GM23338 (cell line): ENCODE data around the gene IL16. TPM values are rescaled to one million over a fixed set of nuclear protein-coding genes. Genes with fewer than 3 reads are reported as not detected.

Experiments used
- ATAC-seq: fragments of 200-7000 bp; cut with Tn5 transposase; 3 replicates; pipeline ENCODE4 v1.9.1; 2020
- DNase-seq: peaks from one replicate; pipeline ENCODE4 v3.0.0-alpha.2; 2015; ENCODE audit warnings: low spot score
- H2AFZ ChIP-seq: fragments of 200-600 bp; sonication (generic); 2 replicates; pipeline ENCODE4 v1.8.0; 2016; ENCODE audit warnings: antibody characterized with exemption, mild to moderate bottlenecking, moderate library complexity
- H3F3A ChIP-seq: fragments of 200-600 bp; sonication (generic); replicated peaks from 2 replicates; pipeline ENCODE4 v1.8.0; 2017; ENCODE audit warnings: antibody characterized with exemption, mixed run types, low read depth
- H3K27ac ChIP-seq: fragments of 200-600 bp; sonication (generic); 2 replicates; pipeline ENCODE4 v1.6.1; 2016; ENCODE audit warnings: low read depth
- H3K27me3 ChIP-seq: fragments of 200-600 bp; sonication (generic); 2 replicates; pipeline ENCODE4 v1.8.0; 2016; ENCODE audit warnings: mild to moderate bottlenecking, mixed run types, moderate library complexity; ENCODE audit not compliant: insufficient read depth
- H3K36me3 ChIP-seq: fragments of 200-600 bp; sonication (generic); 2 replicates; pipeline ENCODE4 v1.8.0; 2016; ENCODE audit warnings: mild to moderate bottlenecking; ENCODE audit not compliant: insufficient read depth
- H3K4me1 ChIP-seq: fragments of 200-600 bp; sonication (generic); 2 replicates; pipeline ENCODE4 v1.8.0; 2016; ENCODE audit warnings: mild to moderate bottlenecking, moderate library complexity; ENCODE audit not compliant: insufficient read depth
- H3K4me2 ChIP-seq: fragments of 200-600 bp; sonication (generic); 2 replicates; pipeline ENCODE4 v1.7.1; 2017; ENCODE audit warnings: mixed run types
- H3K4me3 ChIP-seq: fragments of 200-600 bp; sonication (generic); 2 replicates; pipeline ENCODE4 v1.6.1; 2016; ENCODE audit warnings: mixed run types
- H3K79me2 ChIP-seq: fragments of 200-600 bp; sonication (generic); replicated peaks from 2 replicates; pipeline ENCODE4 v1.8.0; 2017; ENCODE audit warnings: mild to moderate bottlenecking; ENCODE audit not compliant: insufficient read depth
- H3K9me2 ChIP-seq: fragments of 200-600 bp; sonication (generic); 2 replicates; pipeline ENCODE4 v1.8.0; 2017; ENCODE audit not compliant: insufficient read depth
- H4K20me1 ChIP-seq: fragments of 200-600 bp; sonication (generic); replicated peaks from 2 replicates; pipeline ENCODE4 v1.8.0; 2017; ENCODE audit warnings: mild to moderate bottlenecking; ENCODE audit not compliant: insufficient read depth
- H3K27ac Mint-ChIP-seq: 2 replicates; pipeline ENCODE4 v1.8.0; 2020; ENCODE audit warnings: inconsistent platforms, mild to moderate bottlenecking, moderate library complexity, mixed read lengths
- H3K27me3 Mint-ChIP-seq: 3 replicates; pipeline ENCODE4 v1.8.0; 2022; ENCODE audit warnings: low read depth, mild to moderate bottlenecking, moderate library complexity, mixed read lengths, inconsistent platforms; ENCODE audit not compliant: insufficient read depth, poor library complexity
- H3K36me3 Mint-ChIP-seq: 3 replicates; pipeline ENCODE4 v1.8.0; 2021; ENCODE audit warnings: low read depth, mild to moderate bottlenecking, inconsistent platforms, moderate library complexity, mixed read lengths
- H3K4me1 Mint-ChIP-seq: 3 replicates; pipeline ENCODE4 v1.8.0; 2020; ENCODE audit warnings: mild to moderate bottlenecking, inconsistent platforms, mixed read lengths
- H3K4me3 Mint-ChIP-seq: 3 replicates; pipeline ENCODE4 v1.8.0; 2021; ENCODE audit warnings: moderate library complexity, mild to moderate bottlenecking, inconsistent platforms, mixed read lengths
- H3K9me3 Mint-ChIP-seq: 3 replicates; pipeline ENCODE4 v1.8.0; 2020; ENCODE audit warnings: moderate library complexity, mild to moderate bottlenecking, inconsistent platforms, mixed read lengths
- CREB1 ChIP-seq: fragments of 250-450 bp; sonication (Bioruptor Pico); IDR thresholded peaks from 2 replicates; pipeline ENCODE4 v1.5.0; 2020; ENCODE audit warnings: low read depth, mild to moderate bottlenecking, moderate library complexity
- EZH2 ChIP-seq: fragments of 200-600 bp; sonication (generic); IDR thresholded peaks from one replicate; pipeline ENCODE4 v1.8.0; 2017; ENCODE audit warnings: antibody characterized with exemption, mild to moderate bottlenecking, low read depth; ENCODE audit not compliant: unreplicated experiment
- JUNB ChIP-seq: IDR thresholded peaks from one replicate; pipeline ENCODE4 v1.6.1; 2016; ENCODE audit warnings: antibody characterized with exemption; ENCODE audit not compliant: unreplicated experiment
- NANOG ChIP-seq: IDR thresholded peaks from 2 replicates; pipeline ENCODE4 v1.6.1; 2016; ENCODE audit warnings: antibody characterized with exemption, borderline replicate concordance
- POLR2AphosphoS5 ChIP-seq: IDR thresholded peaks from 2 replicates; pipeline ENCODE4 v1.6.1; 2016; ENCODE audit warnings: antibody characterized with exemption, low read depth
- REST ChIP-seq: IDR thresholded peaks from one replicate; pipeline ENCODE4 v1.6.1; 2018; ENCODE audit warnings: antibody characterized with exemption; ENCODE audit not compliant: unreplicated experiment
- STAT1 ChIP-seq: IDR thresholded peaks from one replicate; pipeline ENCODE4 v1.6.1; 2016; ENCODE audit warnings: antibody characterized with exemption; ENCODE audit not compliant: unreplicated experiment
- polyA plus RNA-seq: library from polyadenylated mRNA; unstranded; fragments of >200 nt; fragmentation: Nextera tagmentation; extraction: Ambion mirVana; gene quantifications from 2 replicates; pipeline ENCODE4 v1.2.1, GENCODE V29; 2016
- total RNA-seq: library from RNA; depleted of rRNA; stranded (reverse); fragments of >200 nt; shearing (Covaris generic); gene quantifications from 2 replicates; pipeline ENCODE4 v1.2.3, GENCODE V29; 2014
- TF ChIP-seq, protein P1 (sequence below): fragments of 250-450 bp; sonication (Bioruptor Pico); IDR thresholded peaks from 2 replicates; pipeline ENCODE4 v1.5.0; 2020; ENCODE audit warnings: mild to moderate bottlenecking, moderate library complexity
- TF ChIP-seq, protein P2 (sequence below): IDR thresholded peaks from 2 replicates; pipeline ENCODE4 v1.6.1; 2016; ENCODE audit warnings: antibody characterized with exemption
- TF ChIP-seq, protein P3 (sequence below), 2 experiments: fragments of 200-600 bp in 1 of 2; sonication (generic) in 1 of 2; conservative IDR thresholded peaks; 2 replicates each; pipeline versions ENCODE4 v1.5.1 to v1.6.1; 2016 to 2017; ENCODE audit warnings: antibody characterized with exemption in 2 of 2, low read depth in 2 of 2, mild to moderate bottlenecking in 2 of 2, moderate library complexity in 1 of 2

The IL16 gene
- total and polyA plus RNA-seq, 2 experiments from 2014 or later = 0.29 TPM; not detected in 1

DNA sequence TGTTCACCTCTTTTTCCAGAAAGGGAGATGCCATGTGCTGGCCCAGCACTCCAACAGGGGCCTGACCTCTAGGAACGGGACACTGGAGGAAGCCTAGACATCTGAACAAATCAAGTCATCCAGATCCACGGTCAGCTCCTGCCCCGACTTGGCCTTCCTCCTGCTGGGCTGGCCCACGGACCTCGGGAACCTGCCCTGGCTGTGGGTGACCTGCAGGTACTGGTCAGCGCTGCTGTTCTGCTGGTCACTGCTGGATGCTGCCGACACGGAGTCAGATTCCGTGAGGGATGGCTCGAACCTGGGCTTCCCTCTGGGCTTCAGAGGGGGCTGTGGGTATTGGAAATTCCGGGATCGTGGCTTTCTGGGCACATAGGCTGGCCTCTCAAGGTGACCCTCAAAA lies 135.6 kb downstream of the IL16 start:
- Histone ChIP-seq H3F3A (no peaks in the 10 kb centered on the region), H3K4me3 (no peak overlapping the region), H4K20me1 (no peaks in the 10 kb centered on the region), H2AFZ (no peak overlapping the region), H3K4me1 (no peaks in the 10 kb centered on the region), H3K79me2 (no peaks in the 10 kb centered on the region), H3K9me2 (no peaks in the 10 kb centered on the region), H3K36me3 (no peaks in the 10 kb centered on the region), H3K27ac (no peak overlapping the region), H3K27me3 (no peaks in the 10 kb centered on the region), H3K4me2 (no peak overlapping the region)
- H3K27ac Mint-ChIP-seq = no peak overlapping the region
- no peaks in the 10 kb centered on the region; the same call in 2 of the 3 replicates for H3K4me1 Mint-ChIP-seq
- no peaks in the 10 kb centered on the region for H3K9me3 Mint-ChIP-seq
- H3K4me3 Mint-ChIP-seq = no peak overlapping the region
- TF ChIP-seq NANOG (no peak), EZH2 (no peak), JUNB (no peak), STAT1 (no peak)
- TF ChIP-seq, protein P1, sequence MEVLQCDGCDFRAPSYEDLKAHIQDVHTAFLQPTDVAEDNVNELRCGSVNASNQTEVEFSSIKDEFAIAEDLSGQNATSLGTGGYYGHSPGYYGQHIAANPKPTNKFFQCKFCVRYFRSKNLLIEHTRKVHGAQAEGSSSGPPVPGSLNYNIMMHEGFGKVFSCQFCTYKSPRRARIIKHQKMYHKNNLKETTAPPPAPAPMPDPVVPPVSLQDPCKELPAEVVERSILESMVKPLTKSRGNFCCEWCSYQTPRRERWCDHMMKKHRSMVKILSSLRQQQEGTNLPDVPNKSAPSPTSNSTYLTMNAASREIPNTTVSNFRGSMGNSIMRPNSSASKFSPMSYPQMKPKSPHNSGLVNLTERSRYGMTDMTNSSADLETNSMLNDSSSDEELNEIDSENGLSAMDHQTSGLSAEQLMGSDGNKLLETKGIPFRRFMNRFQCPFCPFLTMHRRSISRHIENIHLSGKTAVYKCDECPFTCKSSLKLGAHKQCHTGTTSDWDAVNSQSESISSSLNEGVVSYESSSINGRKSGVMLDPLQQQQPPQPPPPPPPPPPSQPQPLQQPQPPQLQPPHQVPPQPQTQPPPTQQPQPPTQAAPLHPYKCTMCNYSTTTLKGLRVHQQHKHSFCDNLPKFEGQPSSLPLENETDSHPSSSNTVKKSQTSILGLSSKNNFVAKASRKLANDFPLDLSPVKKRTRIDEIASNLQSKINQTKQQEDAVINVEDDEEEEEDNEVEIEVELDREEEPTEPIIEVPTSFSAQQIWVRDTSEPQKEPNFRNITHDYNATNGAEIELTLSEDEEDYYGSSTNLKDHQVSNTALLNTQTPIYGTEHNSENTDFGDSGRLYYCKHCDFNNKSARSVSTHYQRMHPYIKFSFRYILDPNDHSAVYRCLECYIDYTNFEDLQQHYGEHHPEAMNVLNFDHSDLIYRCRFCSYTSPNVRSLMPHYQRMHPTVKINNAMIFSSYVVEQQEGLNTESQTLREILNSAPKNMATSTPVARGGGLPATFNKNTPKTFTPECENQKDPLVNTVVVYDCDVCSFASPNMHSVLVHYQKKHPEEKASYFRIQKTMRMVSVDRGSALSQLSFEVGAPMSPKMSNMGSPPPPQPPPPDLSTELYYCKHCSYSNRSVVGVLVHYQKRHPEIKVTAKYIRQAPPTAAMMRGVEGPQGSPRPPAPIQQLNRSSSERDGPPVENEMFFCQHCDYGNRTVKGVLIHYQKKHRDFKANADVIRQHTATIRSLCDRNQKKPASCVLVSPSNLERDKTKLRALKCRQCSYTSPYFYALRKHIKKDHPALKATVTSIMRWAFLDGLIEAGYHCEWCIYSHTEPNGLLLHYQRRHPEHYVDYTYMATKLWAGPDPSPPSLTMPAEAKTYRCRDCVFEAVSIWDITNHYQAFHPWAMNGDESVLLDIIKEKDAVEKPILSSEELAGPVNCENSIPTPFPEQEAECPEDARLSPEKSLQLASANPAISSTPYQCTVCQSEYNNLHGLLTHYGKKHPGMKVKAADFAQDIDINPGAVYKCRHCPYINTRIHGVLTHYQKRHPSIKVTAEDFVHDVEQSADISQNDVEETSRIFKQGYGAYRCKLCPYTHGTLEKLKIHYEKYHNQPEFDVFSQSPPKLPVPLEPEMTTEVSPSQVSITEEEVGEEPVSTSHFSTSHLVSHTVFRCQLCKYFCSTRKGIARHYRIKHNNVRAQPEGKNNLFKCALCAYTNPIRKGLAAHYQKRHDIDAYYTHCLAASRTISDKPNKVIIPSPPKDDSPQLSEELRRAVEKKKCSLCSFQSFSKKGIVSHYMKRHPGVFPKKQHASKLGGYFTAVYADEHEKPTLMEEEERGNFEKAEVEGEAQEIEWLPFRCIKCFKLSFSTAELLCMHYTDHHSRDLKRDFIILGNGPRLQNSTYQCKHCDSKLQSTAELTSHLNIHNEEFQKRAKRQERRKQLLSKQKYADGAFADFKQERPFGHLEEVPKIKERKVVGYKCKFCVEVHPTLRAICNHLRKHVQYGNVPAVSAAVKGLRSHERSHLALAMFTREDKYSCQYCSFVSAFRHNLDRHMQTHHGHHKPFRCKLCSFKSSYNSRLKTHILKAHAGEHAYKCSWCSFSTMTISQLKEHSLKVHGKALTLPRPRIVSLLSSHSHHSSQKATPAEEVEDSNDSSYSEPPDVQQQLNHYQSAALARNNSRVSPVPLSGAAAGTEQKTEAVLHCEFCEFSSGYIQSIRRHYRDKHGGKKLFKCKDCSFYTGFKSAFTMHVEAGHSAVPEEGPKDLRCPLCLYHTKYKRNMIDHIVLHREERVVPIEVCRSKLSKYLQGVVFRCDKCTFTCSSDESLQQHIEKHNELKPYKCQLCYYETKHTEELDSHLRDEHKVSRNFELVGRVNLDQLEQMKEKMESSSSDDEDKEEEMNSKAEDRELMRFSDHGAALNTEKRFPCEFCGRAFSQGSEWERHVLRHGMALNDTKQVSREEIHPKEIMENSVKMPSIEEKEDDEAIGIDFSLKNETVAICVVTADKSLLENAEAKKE = no peak
- DNase-seq (no peak), ATAC-seq (no peak)
- H3K27me3 Mint-ChIP-seq = peaks cover 9% of the 10 kb centered on the region
- no peaks in the 10 kb centered on the region for H3K36me3 Mint-ChIP-seq

GRCh38 chr15:81333363-81333762 lies 136.7 kb downstream of the IL16 start:
- Histone ChIP-seq H3K4me1 (no peaks in the 10 kb centered on the region), H2AFZ (no peak overlapping the region), H3F3A (no peaks in the 10 kb centered on the region), H3K79me2 (no peaks in the 10 kb centered on the region), H3K27me3 (no peaks in the 10 kb centered on the region), H3K9me2 (no peaks in the 10 kb centered on the region), H3K4me2 (no peak overlapping the region), H3K4me3 (no peak overlapping the region), H4K20me1 (no peaks in the 10 kb centered on the region), H3K36me3 (no peaks in the 10 kb centered on the region), H3K27ac (no peak overlapping the region)
- DNase-seq = no peak
- Mint-ChIP-seq H3K4me1 (no peaks in the 10 kb centered on the region; the same call in 2 of the 3 replicates), H3K9me3 (no peaks in the 10 kb centered on the region), H3K27me3 (peaks cover 9% of the 10 kb centered on the region), H3K27ac (no peak overlapping the region), H3K4me3 (no peak overlapping the region), H3K36me3 (no peaks in the 10 kb centered on the region)
- ATAC-seq = no peak
- TF ChIP-seq CREB1 (CRISPR knock-in tag) (no peak), JUNB (no peak), EZH2 (no peak), REST (no peak), NANOG (no peak), POLR2AphosphoS5 (no peak), STAT1 (no peak)
- TF ChIP-seq, protein P2, sequence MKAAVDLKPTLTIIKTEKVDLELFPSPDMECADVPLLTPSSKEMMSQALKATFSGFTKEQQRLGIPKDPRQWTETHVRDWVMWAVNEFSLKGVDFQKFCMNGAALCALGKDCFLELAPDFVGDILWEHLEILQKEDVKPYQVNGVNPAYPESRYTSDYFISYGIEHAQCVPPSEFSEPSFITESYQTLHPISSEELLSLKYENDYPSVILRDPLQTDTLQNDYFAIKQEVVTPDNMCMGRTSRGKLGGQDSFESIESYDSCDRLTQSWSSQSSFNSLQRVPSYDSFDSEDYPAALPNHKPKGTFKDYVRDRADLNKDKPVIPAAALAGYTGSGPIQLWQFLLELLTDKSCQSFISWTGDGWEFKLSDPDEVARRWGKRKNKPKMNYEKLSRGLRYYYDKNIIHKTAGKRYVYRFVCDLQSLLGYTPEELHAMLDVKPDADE = no peak
- TF ChIP-seq, protein P3, sequence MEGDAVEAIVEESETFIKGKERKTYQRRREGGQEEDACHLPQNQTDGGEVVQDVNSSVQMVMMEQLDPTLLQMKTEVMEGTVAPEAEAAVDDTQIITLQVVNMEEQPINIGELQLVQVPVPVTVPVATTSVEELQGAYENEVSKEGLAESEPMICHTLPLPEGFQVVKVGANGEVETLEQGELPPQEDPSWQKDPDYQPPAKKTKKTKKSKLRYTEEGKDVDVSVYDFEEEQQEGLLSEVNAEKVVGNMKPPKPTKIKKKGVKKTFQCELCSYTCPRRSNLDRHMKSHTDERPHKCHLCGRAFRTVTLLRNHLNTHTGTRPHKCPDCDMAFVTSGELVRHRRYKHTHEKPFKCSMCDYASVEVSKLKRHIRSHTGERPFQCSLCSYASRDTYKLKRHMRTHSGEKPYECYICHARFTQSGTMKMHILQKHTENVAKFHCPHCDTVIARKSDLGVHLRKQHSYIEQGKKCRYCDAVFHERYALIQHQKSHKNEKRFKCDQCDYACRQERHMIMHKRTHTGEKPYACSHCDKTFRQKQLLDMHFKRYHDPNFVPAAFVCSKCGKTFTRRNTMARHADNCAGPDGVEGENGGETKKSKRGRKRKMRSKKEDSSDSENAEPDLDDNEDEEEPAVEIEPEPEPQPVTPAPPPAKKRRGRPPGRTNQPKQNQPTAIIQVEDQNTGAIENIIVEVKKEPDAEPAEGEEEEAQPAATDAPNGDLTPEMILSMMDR (conservative IDR thresholded peaks at IDR 0.05; ENCODE audit: low read depth in 2 of 2) = no peak
